C4-2B (cell line): ENCODE results near the gene LKAAEAR1.

Experiments
- ZFX ChIP-seq: fragments of 450-650 bp; IDR thresholded peaks from 2 replicates; pipeline ENCODE4 v1.6.1; 2017
- TF ChIP-seq, protein P1 (sequence below): fragments of 450-650 bp; conservative IDR thresholded peaks from 2 replicates; pipeline ENCODE4 v1.5.1; 2017; ENCODE audit warnings: mild to moderate bottlenecking

DNA sequence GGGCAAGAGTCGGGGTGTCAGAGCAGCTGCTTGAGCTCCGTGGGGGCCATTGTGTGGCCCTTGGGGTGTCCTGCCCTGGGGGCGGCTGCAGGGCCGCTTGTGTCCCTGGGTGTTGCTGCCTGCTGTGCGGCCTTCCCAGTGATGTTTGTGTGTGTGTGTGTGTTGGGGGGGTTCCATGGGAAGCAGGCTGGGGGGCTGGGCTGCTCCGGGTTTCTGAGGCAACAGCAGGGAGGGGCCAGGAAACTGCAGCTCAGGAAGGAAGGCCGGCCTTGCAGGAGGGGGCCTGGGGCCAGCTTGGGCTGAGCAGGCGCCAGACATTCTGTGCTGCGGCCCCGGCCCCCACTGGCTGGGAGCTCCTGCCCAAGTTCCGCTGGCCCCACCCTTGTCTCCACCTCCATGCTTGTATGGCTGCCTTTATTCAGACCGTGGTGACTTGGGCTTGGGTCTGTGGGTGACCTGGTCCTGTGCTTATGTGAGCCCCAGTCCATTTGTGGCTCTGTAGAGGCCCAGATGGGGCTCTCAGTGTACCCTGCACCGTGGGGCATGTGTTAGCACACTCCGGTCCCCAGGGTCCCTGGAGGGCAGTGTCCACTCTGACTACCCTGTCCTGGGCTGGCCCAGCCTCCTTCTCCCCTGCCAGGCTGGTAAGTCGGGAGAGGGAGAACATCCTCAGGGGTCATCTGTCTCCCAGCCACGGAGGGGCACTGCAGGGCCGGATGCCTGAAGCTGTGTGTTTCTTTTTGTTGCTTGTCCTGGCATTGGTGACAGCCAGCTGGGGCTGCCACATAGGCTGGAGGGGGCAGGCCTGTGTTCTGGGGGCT is 30.1 kb downstream of the LKAAEAR1 start:
- TF ChIP-seq, protein P1, sequence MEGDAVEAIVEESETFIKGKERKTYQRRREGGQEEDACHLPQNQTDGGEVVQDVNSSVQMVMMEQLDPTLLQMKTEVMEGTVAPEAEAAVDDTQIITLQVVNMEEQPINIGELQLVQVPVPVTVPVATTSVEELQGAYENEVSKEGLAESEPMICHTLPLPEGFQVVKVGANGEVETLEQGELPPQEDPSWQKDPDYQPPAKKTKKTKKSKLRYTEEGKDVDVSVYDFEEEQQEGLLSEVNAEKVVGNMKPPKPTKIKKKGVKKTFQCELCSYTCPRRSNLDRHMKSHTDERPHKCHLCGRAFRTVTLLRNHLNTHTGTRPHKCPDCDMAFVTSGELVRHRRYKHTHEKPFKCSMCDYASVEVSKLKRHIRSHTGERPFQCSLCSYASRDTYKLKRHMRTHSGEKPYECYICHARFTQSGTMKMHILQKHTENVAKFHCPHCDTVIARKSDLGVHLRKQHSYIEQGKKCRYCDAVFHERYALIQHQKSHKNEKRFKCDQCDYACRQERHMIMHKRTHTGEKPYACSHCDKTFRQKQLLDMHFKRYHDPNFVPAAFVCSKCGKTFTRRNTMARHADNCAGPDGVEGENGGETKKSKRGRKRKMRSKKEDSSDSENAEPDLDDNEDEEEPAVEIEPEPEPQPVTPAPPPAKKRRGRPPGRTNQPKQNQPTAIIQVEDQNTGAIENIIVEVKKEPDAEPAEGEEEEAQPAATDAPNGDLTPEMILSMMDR: no peak; the same call in 1 of the 2 replicates
- no peak for TF ChIP-seq ZFX
